T-helper 17 cell (primary cell): Measurements from ENCODE around the gene SSH3. TPM values are rescaled to one million over a fixed set of nuclear protein-coding genes. Genes with fewer than 3 reads are reported as not detected.

Source experiments
- ATAC-seq: fragments of 150-1000 bp; cut with Tn5 transposase; 2 replicates; pipeline ENCODE4 v1.10.0; 2021; ENCODE audit warnings: mild to moderate bottlenecking, moderate library complexity
- DNase-seq, 3 donors: peaks; one replicate each; pipeline versions ENCODE4 v3.0.0 to v3.0.0-alpha.2; 2020 to 2021
- H3K9me3 ChIP-seq: one replicate; pipeline ENCODE4 v1.7.0; 2013; ENCODE audit warnings: low read length, mild to moderate bottlenecking; ENCODE audit not compliant: control insufficient read depth, poor library complexity, severe bottlenecking
- H3K27ac Mint-ChIP-seq: one replicate; pipeline ENCODE4 v1.8.0; 2022; ENCODE audit warnings: mild to moderate bottlenecking, moderate library complexity, mixed read lengths
- H3K27me3 Mint-ChIP-seq: one replicate; pipeline ENCODE4 v1.8.0; 2022; ENCODE audit warnings: mixed read lengths
- H3K36me3 Mint-ChIP-seq: one replicate; pipeline ENCODE4 v1.8.0; 2022; ENCODE audit warnings: low read depth, mixed read lengths
- H3K4me1 Mint-ChIP-seq: one replicate; pipeline ENCODE4 v1.8.0; 2022; ENCODE audit warnings: mild to moderate bottlenecking, mixed read lengths
- H3K4me3 Mint-ChIP-seq: one replicate; pipeline ENCODE4 v1.8.0; 2022; ENCODE audit warnings: mild to moderate bottlenecking, moderate library complexity, mixed read lengths
- total RNA-seq, 4 donors: library from RNA in 2 of 4; stranded (reverse) in 2 of 4; gene quantifications; one replicate each; pipeline ENCODE4 v1.2.3 and lab custom pipeline; 2022 to 2026

Gene SSH3
- total RNA-seq, 2 donors from 2014 or later, result 12.8 to 17.8 TPM

DNA sequence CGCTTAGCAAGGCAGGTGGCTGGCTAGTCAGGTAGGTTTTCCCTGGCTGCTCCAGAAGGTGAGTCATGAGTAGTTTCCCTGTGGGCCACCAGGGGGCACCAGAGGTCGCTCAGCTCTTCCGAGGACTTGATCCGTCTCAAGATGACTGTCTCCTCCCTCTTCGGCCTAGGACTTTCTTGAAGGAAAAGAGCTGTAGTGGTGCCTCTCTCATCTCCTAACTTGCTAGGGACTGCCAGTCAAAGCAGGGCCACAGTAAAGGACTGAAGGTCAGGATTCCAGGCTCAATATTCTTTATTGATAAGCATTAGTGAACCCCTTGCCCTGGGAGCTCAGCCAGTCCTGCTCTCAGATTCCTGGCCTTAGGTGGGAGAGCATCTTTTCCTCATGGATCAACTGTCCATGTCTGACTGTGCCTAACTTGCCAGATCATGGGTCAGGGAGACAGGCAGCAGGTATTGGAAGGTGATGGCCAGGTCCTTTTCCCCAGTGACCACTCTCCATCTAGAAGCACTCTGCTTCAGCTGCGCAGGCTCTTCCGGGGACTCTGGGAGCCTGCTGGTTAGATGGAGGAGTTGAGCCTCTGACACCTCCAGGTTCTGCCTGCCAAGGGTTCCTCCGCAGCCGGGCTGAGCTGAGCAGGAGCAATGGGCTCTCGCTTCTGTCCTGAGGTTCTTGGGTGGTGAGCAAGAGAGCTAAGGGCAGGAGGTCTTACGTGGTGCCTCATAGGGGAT, 48.1 kb downstream of the SSH3 start:
- H3K4me3 Mint-ChIP-seq, result peak overlapping the region; percentile 66
- no peak for ATAC-seq

DNA sequence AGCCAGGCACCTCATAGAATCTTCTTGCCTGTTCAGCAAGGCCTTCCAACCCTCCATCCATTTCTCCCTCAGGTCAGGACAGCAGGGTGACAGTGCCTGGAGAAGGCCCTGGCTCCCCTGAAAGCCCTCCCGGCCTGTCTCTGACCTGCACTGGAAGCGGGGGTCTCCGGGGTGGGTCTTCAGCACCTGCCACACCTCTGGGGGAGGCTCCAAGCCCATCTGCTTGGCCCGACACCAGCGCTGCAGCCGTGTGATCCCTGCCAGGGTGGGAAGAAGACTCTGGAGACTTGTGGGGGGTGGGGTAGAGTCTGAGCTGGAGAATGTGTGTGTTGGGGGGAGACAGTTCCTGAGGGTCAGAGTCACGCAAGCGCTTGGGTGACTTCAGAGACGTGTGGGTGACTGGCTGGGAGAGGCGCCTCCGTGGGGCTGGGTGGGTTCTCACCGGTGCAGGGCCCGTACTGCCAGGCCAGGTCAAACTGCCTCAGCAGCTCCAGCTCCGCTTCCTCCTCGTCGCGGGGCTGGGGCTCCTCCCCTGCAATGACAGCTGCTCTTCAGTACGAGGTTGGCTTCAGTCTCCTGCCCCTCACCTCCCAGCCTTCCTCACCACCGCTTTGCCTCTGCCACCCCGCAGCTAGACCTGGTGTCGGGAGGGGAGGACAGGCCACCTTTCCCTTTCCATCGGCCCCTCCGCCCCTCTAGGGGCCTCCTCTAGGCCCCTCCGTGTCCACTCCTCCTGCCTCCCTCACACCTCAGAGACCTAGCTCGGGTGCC, 49.4 kb downstream of the SSH3 start:
- peak in 2 of 3 donors; percentile 45 for DNase-seq
- no peaks in the 10 kb centered on the region for H3K36me3 Mint-ChIP-seq
- ATAC-seq, result peak; percentile 63
- no peaks in the 10 kb centered on the region for H3K27me3 Mint-ChIP-seq
- peaks cover 51% of the 10 kb centered on the region for H3K4me1 Mint-ChIP-seq
- H3K27ac Mint-ChIP-seq, result peak overlapping the region; percentile 97
- H3K9me3 ChIP-seq, result no peaks in the 10 kb centered on the region
- H3K4me3 Mint-ChIP-seq, result peak overlapping the region; percentile 98

More for the DNA sequence above, 48.1 kb downstream of the SSH3 start:
- Mint-ChIP-seq H3K27ac (peak overlapping the region; percentile 81), H3K36me3 (no peaks in the 10 kb centered on the region), H3K27me3 (no peaks in the 10 kb centered on the region), H3K4me1 (peaks cover 47% of the 10 kb centered on the region)
- peak; percentile 51 to 64 (median 61) for DNase-seq
- H3K9me3 ChIP-seq, result no peaks in the 10 kb centered on the region

DNA sequence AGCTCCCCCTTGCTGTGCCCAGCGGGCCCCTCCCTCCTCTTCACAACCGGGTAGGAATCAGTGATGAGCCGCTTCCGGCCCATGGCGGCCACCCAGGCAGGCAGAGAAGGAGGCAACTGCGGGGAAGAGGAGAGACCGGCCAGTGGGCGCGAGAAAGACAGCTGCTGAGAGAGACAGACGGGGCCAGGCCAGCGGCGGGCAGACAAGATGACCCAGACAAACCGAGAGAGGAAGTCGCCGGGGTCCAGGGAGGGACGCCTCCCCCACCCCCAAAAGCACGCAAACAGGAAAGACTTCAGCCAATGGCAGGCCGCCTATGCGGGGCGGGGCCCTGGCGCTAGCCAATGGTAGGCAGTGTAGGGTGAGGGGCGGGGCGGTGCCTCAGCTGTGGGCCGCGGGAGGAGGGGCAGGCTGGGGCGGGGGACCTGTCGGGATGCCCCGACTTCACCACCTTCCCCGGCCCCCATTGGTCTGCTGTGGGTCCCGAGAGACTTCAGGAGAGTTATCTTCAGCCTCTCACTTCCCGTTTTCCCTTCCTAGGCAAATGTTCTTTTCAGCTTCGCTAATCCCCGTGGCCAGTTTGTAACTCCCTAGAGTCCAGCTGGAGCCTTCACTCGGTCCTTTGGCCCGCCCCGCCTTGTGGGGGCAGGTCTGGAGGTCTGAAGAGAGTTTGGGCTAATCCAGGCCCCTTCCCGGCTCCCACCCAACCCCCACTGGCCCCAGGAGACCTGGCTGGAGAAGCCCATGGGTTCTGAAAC, 50.2 kb downstream of the SSH3 start, which contains the start of gene POLD4:
POLD4 (minus strand) TSS at position 230 of the 758 bp plus-strand sequence; CDS start at position 83, 147 bp downstream.
- DNase-seq (peak; percentile 92 to 95 (median 94)), ATAC-seq (peak; percentile 90)
- Mint-ChIP-seq H3K27ac (peak within 1 kb of the TSS; percentile 97), H3K4me3 (peak within 1 kb of the TSS; percentile 98), H3K4me1 (peaks cover 57% of the 10 kb centered on the region), H3K27me3 (no peaks in the 10 kb centered on the region), H3K36me3 (no peaks in the 10 kb centered on the region)
- no peaks in the 10 kb centered on the region for H3K9me3 ChIP-seq

DNA sequence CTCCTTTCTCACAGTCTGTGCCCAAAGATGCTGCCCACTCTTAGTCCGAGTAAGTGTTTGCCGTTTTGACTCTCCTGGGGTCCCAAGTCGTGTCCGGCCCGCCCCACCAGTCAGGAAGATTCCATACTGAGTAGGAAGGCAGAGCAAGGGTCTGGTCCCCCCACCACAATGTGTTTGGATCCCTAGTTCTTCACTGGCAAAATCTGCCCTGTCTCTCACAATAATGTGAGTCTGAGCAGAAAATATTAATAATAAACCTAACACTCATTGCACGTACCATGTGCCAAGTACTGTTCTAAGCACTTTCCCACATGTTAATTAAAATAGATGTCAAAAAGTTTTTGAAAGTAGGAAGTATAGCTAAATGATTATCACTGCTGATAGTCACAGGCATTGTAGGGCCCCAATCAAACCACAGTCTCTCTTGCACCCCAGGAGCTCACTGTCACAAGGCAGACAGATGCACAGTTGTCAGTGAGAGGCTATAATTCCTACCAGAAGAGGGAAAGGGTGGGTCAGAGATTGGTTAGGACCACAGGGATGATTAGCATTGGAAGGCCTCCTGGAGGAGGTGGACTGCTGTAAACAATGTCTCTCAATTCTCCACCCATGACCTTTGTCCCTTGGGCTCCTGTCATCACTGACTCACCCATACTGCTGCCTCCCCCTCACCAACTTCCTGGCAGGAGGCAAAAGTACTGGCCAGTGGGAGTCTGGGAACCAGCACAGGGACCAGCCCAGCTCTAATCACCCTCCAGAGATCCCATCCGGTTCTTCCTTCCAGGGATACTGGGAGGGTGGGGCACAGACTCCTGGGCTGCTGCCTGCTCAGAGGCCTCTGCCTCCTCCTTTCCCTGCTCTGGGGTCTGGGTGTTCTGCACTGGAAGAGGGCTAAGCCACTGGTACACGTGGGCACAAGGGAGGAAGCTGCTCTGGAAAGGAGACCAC, 51.0 kb downstream of the SSH3 start:
- no peaks in the 10 kb centered on the region for H3K27me3 Mint-ChIP-seq
- H3K36me3 Mint-ChIP-seq, result no peaks in the 10 kb centered on the region
- no peak for DNase-seq
- H3K9me3 ChIP-seq, result no peaks in the 10 kb centered on the region
- H3K4me1 Mint-ChIP-seq, result peaks cover 50% of the 10 kb centered on the region
- peak overlapping the region; percentile 98 for H3K4me3 Mint-ChIP-seq
- H3K27ac Mint-ChIP-seq, result peak overlapping the region; percentile 97
- ATAC-seq, result no peak

DNA sequence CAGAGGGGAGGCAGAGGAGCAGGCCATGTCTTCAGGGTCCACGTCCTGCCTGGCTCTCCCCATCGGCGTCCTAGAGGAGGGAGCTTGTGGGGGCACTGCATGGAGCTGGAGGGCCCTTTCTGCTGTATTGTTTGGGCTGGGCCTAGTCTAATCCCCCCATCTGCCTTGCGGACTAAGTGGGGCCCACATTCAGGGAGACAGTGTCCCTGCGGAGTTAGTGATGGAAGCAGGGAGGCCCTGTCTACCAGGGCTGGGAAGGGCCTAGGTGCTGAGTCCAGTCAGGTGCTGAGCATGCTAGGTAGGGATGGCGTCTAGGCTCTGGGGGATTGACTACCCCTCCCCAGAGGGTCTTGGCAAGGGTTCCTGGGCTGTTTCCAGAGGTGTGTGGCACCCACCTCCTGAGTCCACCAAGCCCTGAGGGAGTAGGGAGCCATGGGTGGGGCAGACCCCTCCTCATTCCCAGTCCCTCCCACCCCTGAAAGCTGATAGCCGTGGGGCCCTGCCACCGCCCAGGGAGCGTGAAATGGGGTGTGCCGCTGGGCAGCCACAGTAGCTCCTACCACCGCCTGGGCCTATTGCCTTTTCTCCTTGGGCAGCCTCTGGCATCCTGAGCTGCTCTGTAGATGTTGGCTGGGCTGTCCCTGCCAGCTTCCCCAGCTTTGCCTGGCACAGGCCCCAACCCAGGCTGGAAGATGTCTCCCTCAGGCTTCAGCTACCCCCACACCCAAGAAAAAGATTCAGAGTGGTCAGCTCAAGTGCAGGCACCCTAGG, 51.9 kb downstream of the SSH3 start:
- H3K4me3 Mint-ChIP-seq, result no peak overlapping the region
- no peaks in the 10 kb centered on the region for H3K9me3 ChIP-seq
- peak overlapping the region; percentile 97 for H3K27ac Mint-ChIP-seq
- no peaks in the 10 kb centered on the region for H3K27me3 Mint-ChIP-seq
- DNase-seq (no peak), ATAC-seq (no peak)
- no peaks in the 10 kb centered on the region for H3K36me3 Mint-ChIP-seq
- peaks cover 43% of the 10 kb centered on the region for H3K4me1 Mint-ChIP-seq

DNA sequence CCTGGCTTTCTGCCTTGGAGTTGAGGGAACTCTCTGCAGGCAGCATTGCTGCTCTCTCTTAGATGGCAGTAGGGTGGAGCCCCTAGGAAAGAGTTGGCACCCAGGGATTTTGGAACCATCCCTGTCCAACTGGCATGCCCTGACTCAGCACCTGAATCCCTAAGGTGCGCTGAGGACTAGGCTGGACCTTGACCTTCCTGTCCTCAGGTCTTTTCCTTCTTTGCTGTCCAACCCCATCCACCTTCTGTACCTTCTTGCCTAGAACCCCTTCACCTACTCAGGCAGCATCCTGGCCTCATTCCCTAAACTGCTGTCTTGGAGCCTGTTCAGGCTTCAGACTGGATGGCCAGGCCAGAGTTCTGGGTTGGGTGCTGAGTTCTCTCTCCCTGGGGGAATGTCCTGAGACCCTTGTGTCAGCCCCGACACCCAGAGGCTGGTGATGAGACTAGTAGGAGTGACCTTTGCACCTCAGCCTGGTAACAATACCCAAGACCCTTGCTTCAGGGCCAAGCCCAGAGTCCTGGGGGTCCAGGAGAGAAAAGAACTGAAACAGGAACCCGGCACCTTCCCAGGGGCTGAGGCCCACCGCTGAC, 52.6 kb downstream of the SSH3 start:
- Mint-ChIP-seq H3K27ac (no peak overlapping the region), H3K4me3 (no peak overlapping the region), H3K27me3 (no peaks in the 10 kb centered on the region), H3K36me3 (no peaks in the 10 kb centered on the region), H3K4me1 (peaks cover 43% of the 10 kb centered on the region)
- DNase-seq, result no peak
- H3K9me3 ChIP-seq, result no peaks in the 10 kb centered on the region
- no peak for ATAC-seq

DNA sequence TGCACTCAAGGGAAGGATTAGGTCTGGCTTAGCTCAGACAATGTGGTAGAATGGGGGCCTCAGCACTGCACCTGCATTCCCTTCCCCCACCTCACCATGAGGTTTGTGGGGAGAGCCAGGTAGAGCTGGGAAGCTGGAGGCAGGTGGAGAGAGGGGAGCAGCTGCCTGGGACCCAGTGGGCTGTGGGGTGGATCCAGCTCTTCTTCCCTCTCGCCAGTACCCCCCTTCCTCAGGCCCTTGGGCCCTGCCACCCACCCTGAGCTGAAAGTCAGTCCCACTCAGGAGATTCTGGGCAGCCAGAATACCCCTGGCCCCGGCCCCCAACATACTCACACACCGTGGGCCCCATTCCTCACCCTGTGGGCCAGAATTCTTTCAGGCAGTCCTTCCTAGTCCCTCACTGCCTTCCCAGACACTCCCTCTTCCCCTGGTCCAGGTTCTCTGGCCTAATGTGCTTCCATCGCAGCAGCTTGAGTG, 53.1 kb downstream of the SSH3 start:
- DNase-seq, result no peak
- Mint-ChIP-seq H3K27me3 (no peaks in the 10 kb centered on the region), H3K4me1 (peaks cover 41% of the 10 kb centered on the region), H3K27ac (peak overlapping the region; percentile 94), H3K36me3 (no peaks in the 10 kb centered on the region), H3K4me3 (peak overlapping the region; percentile 88)
- no peak for ATAC-seq
- no peaks in the 10 kb centered on the region for H3K9me3 ChIP-seq

DNA sequence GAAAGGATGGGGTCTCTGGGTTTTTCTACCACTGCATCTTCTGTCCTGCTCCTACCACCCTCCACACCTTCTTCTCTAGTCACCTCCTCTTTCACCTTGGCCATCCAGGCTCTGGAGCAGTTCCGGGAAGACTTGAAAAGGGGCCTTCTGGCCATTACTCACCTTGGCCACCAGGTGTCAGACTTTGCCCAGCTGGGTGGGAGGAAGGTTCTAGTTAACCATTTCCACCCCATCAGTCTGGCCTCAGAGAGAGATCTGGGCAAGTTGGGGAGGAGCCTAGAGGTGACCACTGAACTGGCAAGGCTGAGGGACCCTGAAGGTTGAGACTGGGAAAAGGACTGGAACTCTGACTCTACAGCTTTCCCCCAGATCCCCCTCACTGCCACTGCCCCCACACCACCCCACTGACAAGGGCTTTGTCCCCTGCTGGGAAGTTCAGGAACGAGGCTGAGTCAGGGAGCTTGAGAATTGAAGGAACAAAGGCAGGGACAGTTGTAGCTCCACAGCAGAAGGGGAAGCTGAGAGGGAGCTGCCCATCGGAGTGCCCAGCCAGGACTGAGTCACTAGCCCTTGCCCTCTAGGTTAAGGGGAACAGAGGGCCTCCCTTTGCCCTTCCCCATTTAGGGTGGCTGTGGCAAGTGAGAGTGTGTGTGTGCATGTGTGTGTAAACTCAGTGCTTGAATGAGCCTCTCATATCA, 53.7 kb downstream of the SSH3 start:
- H3K4me3 Mint-ChIP-seq, result peak overlapping the region; percentile 88
- peak overlapping the region; percentile 94 for H3K27ac Mint-ChIP-seq
- peaks cover 44% of the 10 kb centered on the region for H3K4me1 Mint-ChIP-seq
- no peaks in the 10 kb centered on the region for H3K36me3 Mint-ChIP-seq
- no peaks in the 10 kb centered on the region for H3K9me3 ChIP-seq
- no peaks in the 10 kb centered on the region for H3K27me3 Mint-ChIP-seq
- DNase-seq (peak; percentile 46 to 61 (median 57)), ATAC-seq (no peak)

DNA sequence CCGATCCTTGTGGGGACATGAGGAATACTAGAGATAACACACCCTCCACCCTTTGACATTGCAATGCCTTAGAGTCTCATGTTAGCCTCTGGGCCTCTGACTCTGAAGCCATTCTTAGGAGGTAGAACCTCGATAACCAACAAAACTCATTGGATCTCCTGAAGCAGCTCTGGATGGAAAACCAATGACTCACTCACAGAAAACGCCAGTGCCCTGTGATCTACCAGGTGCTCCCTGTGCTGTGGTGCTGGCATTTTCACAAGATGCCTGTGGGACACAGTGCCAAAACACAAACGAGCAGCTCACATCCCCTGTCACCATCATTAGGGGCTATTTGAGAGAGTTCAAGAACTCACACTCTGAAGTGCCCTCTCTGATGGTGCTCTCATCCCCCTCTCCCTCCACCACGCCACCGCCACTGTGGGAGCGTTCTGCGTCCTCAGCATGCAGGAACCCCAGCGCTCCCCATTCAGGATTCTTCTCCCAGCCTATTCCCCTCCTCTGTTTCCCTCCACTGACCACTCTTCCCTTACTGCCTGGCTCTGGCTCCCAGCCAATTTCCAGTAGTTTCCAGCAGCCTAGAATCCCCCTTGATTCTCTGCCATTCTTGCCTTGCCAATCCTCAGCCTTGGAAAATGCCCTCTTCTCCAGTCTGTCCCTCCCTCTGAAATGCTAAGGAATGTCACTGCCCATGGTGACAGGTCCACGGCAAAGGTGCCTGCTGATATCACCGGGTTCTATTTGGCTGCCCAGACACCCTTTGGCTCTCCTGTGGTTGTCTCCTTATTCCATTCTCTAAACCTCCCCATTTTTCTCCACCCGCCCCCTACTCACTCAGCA, 54.7 kb downstream of the SSH3 start:
- no peak for DNase-seq
- Mint-ChIP-seq H3K4me1 (peaks cover 48% of the 10 kb centered on the region), H3K27me3 (no peaks in the 10 kb centered on the region), H3K27ac (peak overlapping the region; percentile 53), H3K36me3 (no peaks in the 10 kb centered on the region), H3K4me3 (no peak overlapping the region)
- no peaks in the 10 kb centered on the region for H3K9me3 ChIP-seq
- no peak for ATAC-seq
